IPS-15b (cell line): ENCODE results near the gene NANOS2.
"Not testable (repeated sequence)": the region's sequence is repeated elsewhere in the genome, so short reads cannot be mapped to it uniquely, and the experiment has no call there.

Source experiments
- H3K27me3 ChIP-seq: one replicate; pipeline ENCODE4 v1.6.1; 2013; ENCODE audit warnings: low read length; ENCODE audit not compliant: control insufficient read depth, insufficient read depth
- H3K36me3 ChIP-seq: one replicate; pipeline ENCODE4 v1.6.1; 2013; ENCODE audit warnings: low read length; ENCODE audit not compliant: control insufficient read depth, insufficient read depth
- H3K4me1 ChIP-seq: one replicate; pipeline ENCODE4 v1.6.1; 2013; ENCODE audit warnings: mild to moderate bottlenecking, low read length; ENCODE audit not compliant: control insufficient read depth, insufficient read depth
- H3K4me3 ChIP-seq: one replicate; pipeline ENCODE4 v1.5.1; 2013; ENCODE audit warnings: low read depth, low read length
- H3K9ac ChIP-seq: one replicate; pipeline ENCODE4 v1.6.1; 2013; ENCODE audit warnings: low read depth, mild to moderate bottlenecking, low read length
- H3K9me3 ChIP-seq: one replicate; pipeline ENCODE4 v1.6.1; 2013; ENCODE audit warnings: mild to moderate bottlenecking, low read length; ENCODE audit not compliant: control insufficient read depth, insufficient read depth

Gene NANOS2

DNA sequence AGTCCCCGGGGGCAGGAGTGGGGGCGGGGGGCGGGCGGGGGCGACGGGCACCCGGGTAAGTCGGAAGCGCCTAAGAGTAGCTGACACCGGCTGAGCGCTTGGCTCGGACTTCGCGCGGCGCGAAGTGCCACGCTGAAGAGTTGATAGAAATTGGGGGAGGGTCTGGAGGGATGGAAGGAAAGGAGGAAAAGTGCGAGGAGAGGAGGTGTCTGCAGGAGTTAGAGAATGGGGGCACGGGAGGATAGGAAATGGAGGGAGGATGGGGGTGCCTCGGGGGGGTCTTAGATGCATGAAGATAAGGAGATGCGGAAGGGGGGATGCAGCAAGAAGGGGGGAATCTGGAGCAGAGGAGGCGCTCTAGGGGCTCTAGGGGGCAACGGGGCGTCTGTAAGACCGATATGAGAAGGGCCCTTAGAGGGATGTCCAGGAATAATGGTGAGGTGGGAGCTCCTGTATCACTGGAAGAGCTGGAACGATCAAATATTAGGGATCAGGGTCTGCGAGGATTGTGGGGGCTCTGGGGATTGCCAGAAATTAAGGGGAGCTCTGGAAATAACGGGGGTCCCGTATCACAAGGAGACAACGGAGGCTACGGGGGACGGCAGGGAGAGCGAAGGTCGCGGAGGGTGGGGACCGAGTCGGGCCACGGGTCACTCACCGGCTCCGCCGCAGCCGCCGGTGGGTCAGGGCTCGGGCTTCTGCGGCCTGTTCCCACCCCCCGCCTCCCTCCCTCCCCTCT lies 12.5 kb downstream of the NANOS2 start, which contains the start of gene MYPOP:
MYPOP (minus strand) TSS at position 702 of the 739 bp plus-strand sequence. CDS start 840 bp downstream, outside the sequence.
- peaks cover 6% of the 10 kb centered on the region for H3K4me1 ChIP-seq

DNA sequence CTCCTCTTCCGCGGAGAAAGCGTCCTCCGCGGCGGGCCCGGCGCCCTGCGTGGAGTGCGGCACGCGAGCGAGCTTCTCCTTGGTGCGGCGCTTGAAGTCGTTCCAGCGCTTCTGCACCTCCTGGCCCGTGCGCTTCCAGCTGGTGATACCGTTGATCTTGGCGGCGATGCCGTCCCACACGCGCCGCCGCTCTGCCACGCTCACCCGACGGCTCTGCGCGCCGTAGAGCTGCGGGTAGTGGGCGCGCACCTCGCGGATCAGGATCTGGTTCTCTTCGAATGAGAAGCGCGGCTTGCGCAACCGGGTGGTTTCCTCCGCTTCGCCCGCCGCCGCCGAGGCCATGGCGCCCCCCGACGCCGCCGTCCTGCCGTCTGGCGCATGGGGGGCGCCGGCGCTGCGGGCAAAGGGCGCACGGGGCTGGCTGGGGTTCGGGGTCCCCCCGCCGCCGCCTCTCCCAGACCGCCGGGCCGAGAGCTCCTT lies 13.1 kb downstream of the NANOS2 start:
- Histone ChIP-seq H3K9ac (no peak overlapping the region), H3K27me3 (peaks cover 10% of the 10 kb centered on the region), H3K4me1 (peaks cover 6% of the 10 kb centered on the region), H3K36me3 (peaks cover 3% of the 10 kb centered on the region), H3K4me3 (peak overlapping the region; percentile 53), H3K9me3 (no peaks in the 10 kb centered on the region)

More for the DNA sequence above, 12.5 kb downstream of the NANOS2 start, which contains the start of gene MYPOP:
- Histone ChIP-seq H3K27me3 (peaks cover 10% of the 10 kb centered on the region), H3K9me3 (no peaks in the 10 kb centered on the region), H3K36me3 (peaks cover 3% of the 10 kb centered on the region), H3K4me3 (peak within 1 kb of the TSS; percentile 90), H3K9ac (peak within 1 kb of the TSS; percentile 32)

DNA sequence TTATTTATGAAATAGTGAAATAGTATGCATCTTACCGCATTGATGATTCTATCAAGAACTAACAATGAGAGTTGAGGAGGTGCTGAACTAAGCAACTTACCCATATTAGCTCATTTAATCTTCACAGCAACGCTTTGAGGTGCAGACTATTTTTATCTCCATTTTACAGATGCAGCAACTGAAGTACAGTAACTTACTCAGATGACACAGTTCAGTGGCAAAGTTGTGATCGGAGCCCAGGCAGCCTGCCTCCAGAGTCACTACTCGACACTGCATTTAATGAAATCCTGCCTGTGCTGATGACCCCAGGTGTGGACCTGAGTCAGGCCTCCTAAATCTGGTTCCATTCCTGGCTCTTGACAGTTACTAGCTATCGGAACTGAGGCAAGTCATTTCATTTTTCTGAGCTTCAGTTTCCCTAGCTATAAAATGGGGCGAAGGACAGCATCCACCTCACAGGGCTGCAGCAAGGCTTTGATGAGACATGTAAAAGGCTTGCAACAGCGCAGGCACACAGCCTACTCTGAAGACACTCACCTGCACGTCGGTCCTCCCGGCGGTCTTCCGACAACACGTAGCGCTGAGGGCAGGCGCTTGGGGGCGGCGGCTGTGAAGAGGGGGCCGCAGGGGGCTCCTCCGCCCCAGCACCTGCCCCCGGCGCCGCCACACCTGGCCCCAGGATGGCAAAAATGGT lies 13.7 kb downstream of the NANOS2 start:
- H3K4me1 ChIP-seq, result peaks cover 6% of the 10 kb centered on the region
- peaks cover 10% of the 10 kb centered on the region for H3K27me3 ChIP-seq
- peaks cover 7% of the 10 kb centered on the region for H3K36me3 ChIP-seq
- no peak overlapping the region for H3K9ac ChIP-seq
- peak overlapping the region; percentile 53 for H3K4me3 ChIP-seq
- H3K9me3 ChIP-seq, result no peaks in the 10 kb centered on the region

DNA sequence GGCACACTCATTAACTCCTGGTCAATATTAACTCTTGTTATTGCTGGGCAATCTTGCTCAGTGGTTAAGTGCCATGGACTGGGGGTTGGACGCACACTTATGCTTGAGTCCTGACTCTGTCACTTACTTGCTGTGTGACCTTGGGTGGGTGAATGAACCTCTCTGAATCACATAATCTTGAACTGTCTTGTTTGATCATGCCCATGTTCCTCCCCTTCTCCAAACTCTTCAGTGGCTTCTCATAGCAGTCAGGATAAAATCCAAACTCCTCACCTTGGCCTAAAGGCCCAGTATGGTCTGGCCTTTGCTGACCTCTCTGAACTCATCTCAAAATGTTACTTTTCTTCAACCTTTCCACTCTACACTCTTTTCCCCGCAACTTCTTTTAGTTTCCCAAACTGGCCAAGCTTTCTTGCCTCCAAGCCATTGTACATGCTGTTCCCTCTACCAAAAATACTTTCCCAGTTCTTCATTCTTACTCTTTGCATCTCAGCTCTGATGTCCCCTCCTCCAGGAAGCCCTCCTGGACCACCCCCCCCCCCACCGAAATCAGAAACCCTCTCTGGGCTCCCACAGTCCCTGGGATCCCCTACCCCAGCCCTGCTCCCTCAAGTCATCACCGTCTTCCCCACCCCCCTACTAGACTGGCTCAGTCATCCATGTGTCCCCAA lies 14.5 kb downstream of the NANOS2 start:
- Histone ChIP-seq H3K9ac (no peak overlapping the region), H3K4me1 (peaks cover 6% of the 10 kb centered on the region), H3K36me3 (peaks cover 11% of the 10 kb centered on the region), H3K27me3 (peaks cover 10% of the 10 kb centered on the region), H3K4me3 (no peak overlapping the region), H3K9me3 (no peaks in the 10 kb centered on the region)

DNA sequence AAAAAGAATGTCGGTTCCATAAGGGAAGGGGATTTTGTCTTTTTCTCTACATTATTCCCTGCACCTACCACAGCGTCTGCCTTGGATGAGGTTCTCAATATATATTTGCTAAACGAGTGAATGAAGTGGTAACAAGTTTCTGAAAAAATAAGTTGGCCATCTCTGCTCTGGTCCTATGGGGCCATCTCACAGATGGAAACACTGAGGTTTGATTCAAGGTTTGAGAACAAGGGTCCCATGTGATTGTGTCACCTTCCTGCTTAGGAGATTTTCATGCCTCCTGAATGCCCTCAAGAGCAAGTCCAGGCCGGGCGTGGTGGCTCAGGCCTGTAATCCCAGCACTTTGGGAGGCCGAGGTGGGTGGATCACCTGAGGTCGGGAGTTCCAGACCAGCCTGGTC lies 15.3 kb downstream of the NANOS2 start:
- Histone ChIP-seq H3K4me1 (peaks cover 6% of the 10 kb centered on the region), H3K27me3 (peaks cover 10% of the 10 kb centered on the region), H3K4me3 (no peak overlapping the region), H3K9me3 (no peaks in the 10 kb centered on the region), H3K36me3 (peaks cover 11% of the 10 kb centered on the region), H3K9ac (no peak overlapping the region)

DNA sequence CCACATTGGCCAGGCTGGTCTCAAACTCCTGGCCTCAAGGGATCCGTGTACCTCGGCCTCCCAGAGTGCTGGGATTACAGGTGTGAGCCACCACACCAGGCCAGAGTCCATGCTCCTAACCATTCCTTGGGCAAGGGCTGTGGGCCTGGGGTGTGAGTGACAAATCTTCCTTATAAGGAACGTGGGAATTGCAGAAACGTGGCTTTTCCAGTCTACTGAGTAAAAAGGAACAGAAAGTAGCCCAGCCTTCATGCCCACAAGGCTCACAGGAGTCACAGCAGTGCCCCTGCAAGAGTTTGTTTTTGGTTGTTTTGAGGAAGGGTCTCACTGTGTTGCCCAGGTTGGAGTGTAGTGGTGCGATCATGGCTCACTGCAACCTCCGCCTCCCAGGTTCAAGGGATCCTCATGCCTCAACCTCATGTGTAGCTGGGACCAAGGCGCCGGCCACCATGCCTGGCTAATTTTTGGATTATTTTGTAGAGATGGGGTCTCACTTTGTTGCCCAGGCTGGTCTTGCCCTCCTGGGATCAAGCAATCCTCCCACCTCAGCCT lies 17.2 kb downstream of the NANOS2 start:
- H3K9me3 ChIP-seq, result no peaks in the 10 kb centered on the region
- H3K4me1 ChIP-seq, result peaks cover 6% of the 10 kb centered on the region
- H3K27me3 ChIP-seq, result peaks cover 10% of the 10 kb centered on the region
- H3K36me3 ChIP-seq, result peaks cover 11% of the 10 kb centered on the region
- H3K4me3 ChIP-seq, result no peak overlapping the region
- no peak overlapping the region for H3K9ac ChIP-seq

DNA sequence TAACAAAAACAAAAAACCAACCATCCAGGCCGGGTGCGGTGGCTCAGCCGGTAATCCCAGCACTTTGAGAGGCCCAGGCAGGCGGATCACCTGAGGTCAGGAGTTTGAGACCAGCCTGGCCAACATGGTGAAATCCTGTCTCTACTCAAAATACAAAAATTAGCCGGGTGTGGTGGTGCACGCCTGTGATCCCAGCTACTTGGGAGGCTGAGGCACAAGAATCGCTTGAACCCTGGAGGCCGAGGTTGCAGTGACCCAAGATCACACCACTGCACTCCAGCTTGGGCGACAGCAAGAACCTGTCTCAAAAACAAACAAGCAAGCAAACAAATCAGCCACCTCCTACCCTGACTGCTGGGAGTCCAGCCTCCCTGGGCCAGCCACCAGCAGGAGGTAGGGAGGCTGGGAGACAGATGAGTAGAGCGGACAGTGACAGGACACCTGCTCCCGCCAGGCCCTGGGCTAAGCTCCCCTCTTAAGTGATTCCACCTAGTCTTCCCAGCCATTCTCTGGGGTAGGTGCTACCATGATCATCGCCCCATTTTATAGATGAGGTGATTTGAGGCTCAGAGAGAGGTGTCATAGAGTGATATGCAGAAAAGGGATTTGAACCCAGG lies 18.5 kb downstream of the NANOS2 start:
- not testable (repeated sequence) for H3K4me1 ChIP-seq, H3K9me3 ChIP-seq, H3K27me3 ChIP-seq, H3K4me3 ChIP-seq, H3K9ac ChIP-seq
- H3K36me3 ChIP-seq, result peaks cover 11% of the 10 kb centered on the region

DNA sequence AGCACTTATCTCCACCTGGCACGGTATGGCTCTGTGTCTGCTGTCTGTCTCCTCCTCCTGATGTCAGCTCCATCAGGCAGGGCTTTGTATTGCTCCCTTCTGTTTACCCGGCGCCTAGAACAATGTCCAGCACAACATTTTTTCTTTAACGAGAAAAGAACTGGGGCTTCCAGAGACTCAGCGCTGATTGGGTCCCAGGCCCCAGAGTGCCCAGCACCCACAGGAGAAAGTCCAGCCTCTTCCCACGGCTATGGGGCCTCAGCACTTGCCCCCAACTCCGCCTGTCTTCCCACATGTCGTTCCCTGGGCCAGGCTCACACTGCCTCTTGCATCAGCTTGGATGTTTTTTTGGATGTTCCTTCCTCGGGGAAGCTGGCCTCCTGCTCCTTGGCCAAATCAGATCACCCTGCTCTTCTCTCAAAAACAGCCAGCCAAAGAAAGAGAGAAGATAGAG lies 19.0 kb downstream of the NANOS2 start:
- H3K4me1 ChIP-seq, result peaks cover 3% of the 10 kb centered on the region
- H3K27me3 ChIP-seq, result peaks cover 2% of the 10 kb centered on the region
- H3K9me3 ChIP-seq, result no peaks in the 10 kb centered on the region
- no peak overlapping the region for H3K9ac ChIP-seq
- peaks cover 11% of the 10 kb centered on the region for H3K36me3 ChIP-seq
- no peak overlapping the region for H3K4me3 ChIP-seq

DNA sequence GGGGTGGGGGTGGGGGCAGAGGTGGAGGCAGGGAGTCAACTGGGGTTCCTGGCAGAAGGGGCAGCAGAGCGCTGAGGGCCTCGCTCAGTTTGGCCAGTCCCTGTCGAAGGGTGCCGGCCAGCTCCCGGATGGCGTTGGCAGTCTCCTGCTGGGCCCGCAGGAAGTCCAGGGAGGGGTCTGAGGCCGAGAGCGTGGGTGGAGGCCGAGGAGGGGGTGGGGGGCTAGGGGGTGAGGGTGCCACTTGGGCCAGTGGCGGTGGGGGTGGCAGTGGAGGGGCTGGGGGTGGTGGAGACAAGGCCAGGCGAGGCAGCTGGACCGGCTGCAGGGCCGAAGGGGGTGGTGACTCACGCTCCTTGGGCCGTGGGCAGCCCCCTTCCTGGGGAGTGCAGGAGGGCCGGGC lies 23.7 kb downstream of the NANOS2 start:
- H3K36me3 ChIP-seq, result peaks cover 4% of the 10 kb centered on the region
- no peaks in the 10 kb centered on the region for H3K9me3 ChIP-seq
- H3K4me3 ChIP-seq, result no peak overlapping the region
- no peaks in the 10 kb centered on the region for H3K27me3 ChIP-seq
- peaks cover 2% of the 10 kb centered on the region for H3K4me1 ChIP-seq
- H3K9ac ChIP-seq, result no peak overlapping the region

DNA sequence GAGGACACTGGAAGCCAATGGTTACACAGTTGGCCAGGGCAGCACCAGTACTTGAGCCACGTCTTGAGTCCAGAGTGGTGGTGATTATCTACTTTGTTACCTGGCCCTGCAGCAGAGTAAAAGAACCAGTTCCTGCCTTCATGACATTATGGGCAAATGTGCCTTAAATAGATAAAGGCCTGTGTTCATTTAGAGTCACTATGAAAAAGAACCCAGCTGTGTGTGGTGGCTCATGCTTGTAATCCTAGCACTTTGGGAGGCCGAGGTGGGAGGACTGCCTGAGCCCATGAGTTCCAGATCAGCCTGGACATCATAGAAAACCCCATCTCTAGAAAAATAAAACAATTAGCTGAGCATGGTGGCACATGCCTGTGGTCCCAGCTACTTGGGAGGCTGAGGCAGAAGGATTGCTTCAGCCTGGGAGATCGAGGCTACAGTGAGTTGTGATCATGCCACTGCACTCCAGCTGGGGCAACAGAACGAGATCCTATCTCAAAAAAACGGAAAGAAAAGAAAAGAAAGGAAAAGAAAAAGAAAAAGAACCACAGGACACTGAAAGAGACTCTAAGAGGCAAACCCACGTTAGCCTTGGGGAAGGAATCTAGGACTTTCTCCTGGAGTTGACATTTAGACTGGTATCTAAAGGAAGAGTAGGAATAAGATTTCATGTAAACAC lies 25.2 kb downstream of the NANOS2 start:
- Histone ChIP-seq H3K36me3 (peaks cover 4% of the 10 kb centered on the region), H3K9ac (no peak overlapping the region), H3K4me3 (no peak overlapping the region), H3K4me1 (peaks cover 5% of the 10 kb centered on the region), H3K27me3 (no peaks in the 10 kb centered on the region), H3K9me3 (no peaks in the 10 kb centered on the region)
